ENCODE data around the gene SLC15A1. TPM values are rescaled to one million over a fixed set of nuclear protein-coding genes. Genes with fewer than 3 reads are reported as not detected.
A peak's percentile ranks its signal among the peaks of the same experiment; 100 is the strongest.
"Not testable (repeated sequence)": the region's sequence is repeated elsewhere in the genome, so short reads cannot be mapped to it uniquely, and the experiment has no call there.

Gene SLC15A1
- total RNA-seq, 1 donor from 2014 or later: 140 TPM

DNA sequence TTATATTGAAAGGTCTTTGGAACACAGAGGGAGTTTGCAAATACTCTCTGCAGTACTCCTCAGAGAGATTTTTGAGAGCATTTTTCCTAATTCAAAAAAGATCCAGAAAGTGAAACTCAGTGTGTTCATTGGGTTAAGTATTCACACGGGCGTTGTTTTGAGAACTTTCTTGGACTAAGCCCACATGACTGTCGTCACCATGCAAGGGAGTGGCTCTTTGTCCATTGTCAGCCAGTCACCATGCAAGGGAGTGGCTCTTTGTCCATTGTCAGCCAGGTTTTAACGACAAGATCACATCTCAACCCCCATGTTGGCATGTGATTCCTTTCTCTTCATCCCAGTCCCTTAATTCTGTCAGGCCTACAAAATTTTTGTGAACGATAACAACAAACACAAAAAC, 94.3 kb downstream of the SLC15A1 start:
- DNase-seq (ENCODE audit: low spot score): no peak

DNA sequence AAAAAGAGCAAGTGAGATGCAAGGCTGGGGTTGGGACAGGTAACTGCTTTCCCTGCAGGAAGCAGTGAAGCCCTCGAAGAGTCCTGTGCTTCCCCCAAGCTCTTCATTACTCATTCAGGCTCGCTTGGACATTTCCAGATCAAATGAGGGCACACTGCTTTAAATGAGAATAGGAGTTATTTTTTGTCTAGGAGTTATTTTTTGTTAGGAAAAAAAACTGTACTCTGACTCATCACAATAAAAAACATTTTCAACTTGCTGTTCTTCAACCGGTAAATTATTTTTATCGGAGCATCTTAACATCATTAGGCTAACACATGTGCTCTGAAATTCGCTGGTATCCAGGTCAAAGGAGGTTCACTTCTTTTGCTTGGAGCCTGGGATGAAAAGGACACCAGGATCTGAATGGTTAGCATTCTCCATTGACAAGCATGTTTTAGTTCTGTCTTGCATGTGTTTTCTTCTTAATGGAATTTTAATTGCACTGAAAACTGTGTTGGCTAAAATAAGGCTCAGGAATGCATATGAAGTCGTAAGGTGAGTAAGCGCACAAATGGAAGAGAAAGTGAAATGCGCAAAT, 94.9 kb downstream of the SLC15A1 start:
- DNase-seq (ENCODE audit: low spot score): no peak

DNA sequence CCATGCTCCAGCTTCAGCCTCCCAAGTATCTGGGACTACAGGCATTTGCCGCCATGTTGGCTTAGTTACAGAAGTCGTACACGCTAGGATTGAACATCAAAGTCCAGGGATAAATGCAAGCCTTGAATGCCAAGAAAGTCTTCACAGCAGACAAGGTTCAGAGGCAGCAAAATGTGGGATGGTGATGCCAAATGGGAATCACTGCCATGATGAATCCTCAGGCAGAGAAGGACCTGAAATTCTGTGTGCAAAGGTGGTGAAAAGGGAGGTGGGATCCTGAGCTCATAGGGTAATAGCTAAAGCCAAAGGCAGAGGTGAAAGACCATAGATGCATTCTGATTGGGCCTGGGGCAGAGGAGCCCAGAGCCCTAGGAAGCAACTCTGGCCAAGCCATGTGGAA, 96.2 kb downstream of the SLC15A1 start:
- no peak for DNase-seq (ENCODE audit: low spot score)

DNA sequence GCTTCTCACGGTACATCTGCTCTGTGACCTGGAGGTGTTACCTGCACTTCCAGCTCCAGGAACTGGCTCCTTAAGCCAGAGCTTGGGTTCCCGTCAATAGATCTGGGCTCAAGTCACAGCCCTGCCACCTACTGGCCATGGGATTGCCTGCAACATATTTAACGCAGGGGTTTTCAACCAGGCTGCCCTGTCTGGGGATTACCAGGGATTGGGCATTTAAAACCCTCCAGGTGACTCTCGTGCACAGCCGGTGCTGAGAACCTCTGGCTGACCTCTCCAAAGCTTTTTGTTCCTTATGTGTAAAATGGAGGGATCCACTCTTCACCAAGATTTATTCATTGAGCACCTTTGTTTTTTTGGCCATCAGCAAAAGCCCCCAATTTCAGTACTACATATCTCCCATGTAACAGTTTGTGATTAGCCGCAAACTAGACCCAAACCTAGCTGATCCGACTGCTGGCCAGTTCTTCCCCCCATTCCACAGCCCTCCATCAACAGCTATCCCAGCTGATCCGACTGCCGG, 98.9 kb downstream of the SLC15A1 start:
- DNase-seq (ENCODE audit: low spot score): peak; percentile 86

DNA sequence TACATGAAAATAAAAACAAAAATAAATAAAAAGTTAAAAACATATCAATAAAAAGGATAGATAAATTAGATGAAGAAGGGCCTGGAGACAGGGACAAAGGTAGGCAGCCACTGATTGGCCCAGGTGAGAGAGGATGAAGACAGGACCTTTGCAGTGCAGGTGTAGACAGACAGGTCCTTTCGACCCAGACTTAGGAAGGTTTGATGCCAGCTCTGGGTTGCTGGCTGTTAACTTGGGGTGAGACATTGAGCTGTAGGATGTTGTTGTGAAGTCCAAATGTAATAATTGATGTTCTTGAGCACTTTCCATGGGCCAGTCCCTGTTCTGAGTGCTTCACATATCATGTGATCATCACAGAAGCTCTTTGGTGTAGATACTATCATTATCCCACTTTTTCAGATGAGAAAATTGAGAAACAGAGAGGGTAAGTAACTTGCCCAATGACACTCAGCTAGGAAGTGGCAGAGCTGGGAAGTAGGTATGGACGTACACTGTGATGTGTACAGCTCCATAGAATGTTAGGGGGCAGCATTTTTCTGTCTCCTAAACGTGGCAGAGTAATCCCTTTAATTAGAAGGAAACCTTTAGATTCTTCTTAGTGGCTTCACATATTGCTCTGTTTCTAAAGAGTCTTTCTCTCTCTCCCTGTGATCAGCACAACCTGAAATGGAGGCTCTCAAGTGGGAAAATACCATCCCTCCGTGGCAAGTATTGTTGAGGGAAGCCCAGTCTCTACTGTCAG, 99.6 kb downstream of the SLC15A1 start:
- DNase-seq (ENCODE audit: low spot score): no peak

DNA sequence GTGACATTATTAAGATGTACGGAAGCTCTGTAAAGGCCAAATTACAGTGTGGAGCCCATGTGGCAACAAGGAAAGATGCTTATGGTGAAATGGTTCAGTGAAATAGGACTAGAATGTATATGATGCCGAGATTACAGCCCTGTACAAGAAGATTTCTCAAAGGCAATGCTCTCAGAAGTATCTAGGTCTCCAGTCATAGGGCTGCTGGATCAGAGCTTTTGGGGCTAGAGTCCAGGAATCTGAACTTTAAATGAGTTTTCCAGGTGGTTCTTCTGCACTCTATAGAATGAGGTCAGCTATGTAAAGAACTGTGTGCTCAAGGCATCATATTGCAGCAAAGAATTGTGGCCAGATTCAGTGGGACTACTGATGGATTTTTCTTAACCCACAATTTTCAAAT, 100.2 kb downstream of the SLC15A1 start:
- no peak for DNase-seq (ENCODE audit: low spot score)

DNA sequence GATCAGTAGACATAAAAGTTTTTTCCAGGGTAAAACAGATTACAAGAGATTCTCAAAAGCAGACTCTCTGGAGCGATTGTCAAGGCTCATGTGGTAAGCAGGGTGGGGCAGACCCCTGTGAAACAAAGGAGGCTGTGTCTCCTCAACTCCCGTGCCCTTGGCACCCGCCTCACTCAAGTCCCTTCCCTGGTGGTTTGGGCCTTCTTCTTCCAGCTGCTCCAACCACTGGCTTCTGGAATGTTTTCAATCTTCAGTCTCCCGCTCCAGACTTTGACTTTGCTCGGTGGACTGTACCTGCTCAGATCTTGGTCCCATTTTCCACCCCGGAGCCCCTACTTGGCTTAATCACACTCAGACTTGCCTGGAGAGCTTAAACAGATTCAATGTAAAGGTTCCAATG, 100.7 kb downstream of the SLC15A1 start:
- DNase-seq (ENCODE audit: low spot score): no peak

DNA sequence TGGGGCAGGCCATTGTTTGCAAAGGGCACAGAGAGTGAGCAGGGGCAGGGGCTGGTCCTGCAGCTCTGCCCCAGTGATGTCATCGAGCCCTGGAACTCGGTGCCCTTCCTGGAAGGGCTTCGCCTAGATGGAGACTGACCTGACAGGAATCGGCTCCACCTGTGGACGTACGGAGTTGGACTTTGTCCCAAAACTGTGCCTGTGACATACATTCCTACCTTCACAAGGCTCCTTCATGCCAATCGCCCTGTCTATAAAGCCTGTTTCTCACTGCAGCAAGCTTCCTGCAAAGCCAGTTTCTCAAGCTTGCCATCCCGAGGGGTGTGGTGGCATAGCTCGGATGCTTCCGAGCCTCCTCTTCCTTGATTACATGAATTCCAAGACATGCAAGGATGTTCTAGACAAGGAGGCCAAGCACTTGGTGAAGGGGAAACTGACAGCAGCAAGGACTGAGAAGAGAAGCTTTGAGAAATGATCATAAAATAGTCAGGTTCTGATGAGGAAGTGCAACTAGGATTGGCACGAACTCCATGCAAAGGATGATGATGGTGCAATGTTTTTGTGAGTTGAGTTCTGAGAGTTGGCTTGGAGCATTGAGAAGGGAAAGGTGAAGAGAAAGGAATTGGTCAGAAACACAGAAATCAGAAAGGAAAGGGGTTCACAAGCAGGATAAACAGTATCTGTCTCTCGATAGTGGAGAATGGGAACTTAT, 101.9 kb downstream of the SLC15A1 start:
- peak; percentile 93 for DNase-seq (ENCODE audit: low spot score)

DNA sequence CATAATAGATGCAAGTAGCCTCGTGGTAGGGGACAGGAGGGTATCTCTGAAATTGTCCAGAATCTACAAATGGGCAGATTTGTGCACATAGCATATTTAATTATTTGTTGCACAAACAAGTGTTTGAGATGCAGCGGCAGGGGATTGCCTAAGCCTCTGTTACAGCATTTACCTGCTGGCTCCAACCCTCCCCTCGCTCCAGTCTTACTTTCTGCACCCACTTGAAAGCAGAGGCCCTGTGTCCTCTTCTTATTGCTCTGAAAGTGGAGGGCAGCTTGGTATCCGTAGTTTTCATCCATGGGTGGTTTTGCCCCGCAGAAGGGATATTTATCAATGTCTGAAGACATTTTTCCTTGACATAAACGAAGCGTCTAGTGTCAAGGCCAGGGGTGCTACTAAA, 102.6 kb downstream of the SLC15A1 start:
- no peak for DNase-seq (ENCODE audit: low spot score)

DNA sequence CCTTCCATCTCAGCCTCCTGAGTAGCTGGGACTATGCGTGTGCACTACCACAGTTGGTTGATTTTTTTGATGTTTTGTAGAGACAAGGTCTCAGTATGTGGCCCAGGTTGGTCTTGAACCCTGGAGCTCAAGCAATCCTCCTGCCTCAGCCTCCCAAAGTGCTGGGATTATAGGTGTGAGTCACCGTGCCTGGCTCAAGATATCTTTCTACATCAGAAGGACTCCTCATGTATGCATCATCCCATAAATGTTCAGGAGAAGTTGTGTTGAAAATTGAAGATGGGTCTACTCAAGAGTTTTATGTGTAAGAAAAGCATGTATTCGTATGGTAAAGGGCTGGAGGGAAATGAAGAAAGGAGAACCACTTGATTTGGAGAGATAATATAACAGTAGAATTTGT, 103.8 kb downstream of the SLC15A1 start:
- no peak for DNase-seq (ENCODE audit: low spot score)

DNA sequence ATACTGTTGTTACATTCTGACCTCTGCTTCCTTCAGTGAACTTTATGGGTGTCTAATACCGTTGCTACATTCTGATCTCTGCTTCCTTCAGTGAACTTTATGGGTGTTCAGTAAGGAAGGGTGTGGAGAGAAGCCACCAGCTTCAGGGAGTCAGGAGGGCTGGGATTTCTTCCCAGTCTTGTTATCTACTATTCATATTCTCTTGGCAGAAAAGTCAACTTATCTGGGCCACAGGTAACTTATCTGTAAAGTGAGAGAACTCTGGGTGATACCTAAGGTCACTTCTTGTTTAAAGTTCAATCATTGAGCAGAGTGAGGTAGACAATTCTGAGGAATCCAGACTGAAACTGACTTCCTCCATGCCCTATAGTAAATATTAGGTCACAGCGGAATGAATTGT, 104.3 kb downstream of the SLC15A1 start:
- peak; percentile 50 for DNase-seq (ENCODE audit: low spot score)

DNA sequence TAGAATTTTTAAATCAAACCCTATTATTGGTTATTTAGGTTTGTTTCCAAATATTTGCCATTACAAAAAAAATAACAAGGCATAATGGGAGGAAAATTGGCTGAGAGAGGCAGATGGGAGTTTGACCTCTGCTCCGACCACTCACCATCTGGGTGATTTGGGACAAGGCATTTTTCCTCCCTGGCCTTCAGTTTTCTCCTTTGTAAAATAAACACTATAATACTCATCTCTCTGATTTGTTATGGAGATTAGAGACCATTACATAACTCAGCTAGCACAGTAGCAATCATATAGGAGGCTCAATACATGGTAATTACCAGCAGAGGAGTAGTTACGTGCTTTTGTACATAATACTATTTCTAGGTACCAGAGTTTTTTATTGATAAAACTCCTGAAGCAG, 105.4 kb downstream of the SLC15A1 start:
- no peak for DNase-seq (ENCODE audit: low spot score)

DNA sequence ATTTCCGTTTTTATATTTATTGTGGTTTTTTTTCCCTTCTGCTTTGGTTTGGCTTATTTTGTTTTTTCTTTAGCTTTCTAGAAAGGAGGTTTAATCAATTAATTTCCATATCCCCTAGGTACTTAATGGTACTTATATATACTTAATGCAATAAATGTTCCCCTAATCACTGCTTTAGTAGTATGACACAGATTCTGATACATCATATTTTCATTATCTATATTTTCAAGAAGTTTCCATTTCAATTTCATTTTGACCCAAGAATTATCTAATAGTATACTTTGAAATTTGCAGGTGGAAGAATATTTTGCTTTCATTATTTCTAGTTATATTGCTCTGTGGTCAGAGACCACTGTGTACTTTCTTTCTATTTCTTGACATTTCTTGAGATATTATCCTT, 109.0 kb downstream of the SLC15A1 start:
- no peak for DNase-seq (ENCODE audit: low spot score)

DNA sequence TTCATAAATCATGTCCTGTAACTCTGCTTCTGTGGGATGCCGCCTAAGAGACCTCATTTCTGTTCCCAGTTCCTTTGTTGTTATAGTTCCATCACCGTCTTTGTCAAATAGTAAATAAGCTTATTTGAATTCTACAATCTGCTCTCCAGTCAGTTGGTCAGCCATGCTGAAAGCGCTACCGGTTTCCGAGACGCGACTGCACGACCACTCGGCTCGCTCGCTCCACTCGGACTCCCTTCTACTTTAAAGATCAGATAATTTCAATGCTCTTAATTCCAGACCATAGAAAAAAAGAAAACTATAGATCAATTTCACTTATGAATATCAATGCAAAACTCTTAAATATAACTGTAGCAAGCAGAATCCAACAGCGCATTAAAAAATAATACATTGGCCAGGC, 111.4 kb downstream of the SLC15A1 start:
- DNase-seq (ENCODE audit: low spot score): no peak

DNA sequence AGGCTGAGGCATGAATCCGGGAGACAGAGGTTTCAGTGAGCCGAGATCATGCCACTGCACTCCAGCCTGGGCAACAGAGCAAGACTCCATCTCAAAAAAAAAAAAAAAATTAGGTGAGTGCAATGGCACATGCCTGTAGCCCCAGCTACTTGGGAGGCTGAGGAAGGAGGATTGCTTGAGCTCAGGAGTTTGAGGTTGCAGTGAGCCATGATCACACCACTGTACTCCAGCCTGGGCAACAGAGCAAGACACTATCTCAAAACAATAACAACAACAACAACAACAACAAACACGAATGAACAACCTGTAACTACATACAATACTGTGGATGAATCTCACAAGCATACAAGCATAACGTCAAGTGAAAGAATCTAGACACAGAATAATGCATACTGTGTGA, 112.7 kb downstream of the SLC15A1 start:
- DNase-seq (ENCODE audit: low spot score): not testable (repeated sequence)

DNA sequence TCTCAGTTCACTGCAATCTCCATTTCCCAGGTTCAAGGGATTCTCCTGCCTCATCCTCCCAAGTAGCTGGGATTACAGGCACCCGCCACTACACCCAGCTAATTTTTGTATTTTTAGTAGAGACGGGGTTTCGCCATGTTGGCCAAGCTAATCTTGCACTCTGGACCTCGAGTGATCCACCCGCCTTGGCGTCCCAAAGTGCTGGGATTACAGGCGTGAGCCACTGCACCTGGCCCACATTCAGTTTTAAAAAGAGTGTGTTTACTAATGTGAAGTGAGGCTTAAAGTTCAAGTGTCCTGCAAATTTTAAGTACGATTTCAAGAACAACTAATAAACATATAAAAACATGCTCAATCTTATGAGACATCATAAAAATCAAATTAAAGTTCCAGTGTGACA, 114.1 kb downstream of the SLC15A1 start:
- not testable (repeated sequence) for DNase-seq (ENCODE audit: low spot score)

Other genes with a start within 250 kb of the SLC15A1 start
- gene STK24, start 175.6 kb downstream of the SLC15A1 start, total RNA-seq: 113 TPM
- gene DOCK9, start 225.4 kb upstream of the SLC15A1 start, total RNA-seq: 72.2 TPM

Measured in mucosa of gallbladder (tissue), 1 donor.